OCI-LY1 (cell line): ENCODE results near the gene TMEM171.

Experiments
- CTCF ChIP-seq: fragments of 200-600 bp; sonication (generic), shearing (Covaris generic); IDR thresholded peaks from 2 replicates; pipeline ENCODE4 v1.5.1; 2017; ENCODE audit warnings: mild to moderate bottlenecking, antibody characterized with exemption, low read length, moderate library complexity, mixed read lengths
- EZH2 ChIP-seq: fragments of 200-600 bp; sonication (generic), shearing (Covaris generic); IDR thresholded peaks from 2 replicates; pipeline ENCODE4 v1.8.0; 2017; ENCODE audit warnings: borderline replicate concordance, mixed run types, mild to moderate bottlenecking, antibody characterized with exemption, low read length, moderate library complexity, mixed read lengths

GRCh38 chr5:73139485-73139884, 19.1 kb downstream of the TMEM171 start:
- no peak for TF ChIP-seq CTCF
- TF ChIP-seq EZH2: no peak
